Activated CD4-positive, alpha-beta T cell treated with anti-CD3 and anti-CD28 coated beads, Interleukin-2, amount 50 U/mL, for 4 hours (primary cell): ENCODE results near the gene IL17A.
"Not testable (repeated sequence)": the region's sequence is repeated elsewhere in the genome, so short reads cannot be mapped to it uniquely, and the experiment has no call there.

Source experiments
- DNase-seq, 2 experiments: peaks; one replicate each; pipeline ENCODE4 v3.0.0-alpha.2; 2020

The IL17A gene

DNA sequence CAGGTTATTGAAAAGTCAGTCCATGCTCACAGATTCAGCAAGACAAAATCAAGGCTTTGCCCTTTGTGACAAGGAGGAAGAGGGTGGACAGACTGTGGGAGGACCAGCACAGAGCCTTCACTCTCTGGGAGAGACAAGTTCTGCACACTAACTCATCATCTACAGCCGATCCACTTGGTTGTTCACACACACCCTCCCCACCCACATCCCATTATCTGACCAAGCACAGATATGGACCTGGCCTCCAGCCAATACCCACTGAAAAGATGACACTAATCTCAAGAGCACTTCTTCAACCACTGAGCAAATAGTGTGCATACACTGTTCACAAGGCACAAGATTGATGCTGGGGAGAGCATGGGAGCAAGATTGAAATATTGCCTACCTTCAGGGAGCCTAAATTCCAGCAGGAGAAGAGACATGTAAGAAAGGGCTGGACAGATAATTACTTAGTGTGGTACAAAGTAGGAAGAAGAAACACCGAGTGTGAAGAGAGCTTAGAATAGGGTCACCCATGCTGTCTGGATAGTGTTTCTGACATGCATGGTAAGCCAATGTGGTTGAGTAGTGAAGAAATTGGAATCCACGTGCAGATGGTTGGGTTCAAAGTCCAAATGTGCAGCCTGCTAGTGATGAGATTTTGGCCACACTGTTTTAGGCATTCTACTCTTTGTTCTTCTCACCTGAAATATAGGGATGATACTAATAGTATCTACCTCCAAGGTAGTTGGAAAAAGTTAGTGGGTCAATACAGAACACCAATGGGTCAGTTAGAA, 21.7 kb upstream of the IL17A start:
- DNase-seq, result no peak

- DNase-seq, result no peak
These were observed 18.9 kb upstream of the IL17A start for GRCh38 chr6:52167267-52167666.

- DNase-seq, result not testable (repeated sequence)
These were observed 17.8 kb upstream of the IL17A start for GRCh38 chr6:52168351-52168750.

- no peak for DNase-seq
These were observed 12.1 kb upstream of the IL17A start for GRCh38 chr6:52174118-52174517.

DNA sequence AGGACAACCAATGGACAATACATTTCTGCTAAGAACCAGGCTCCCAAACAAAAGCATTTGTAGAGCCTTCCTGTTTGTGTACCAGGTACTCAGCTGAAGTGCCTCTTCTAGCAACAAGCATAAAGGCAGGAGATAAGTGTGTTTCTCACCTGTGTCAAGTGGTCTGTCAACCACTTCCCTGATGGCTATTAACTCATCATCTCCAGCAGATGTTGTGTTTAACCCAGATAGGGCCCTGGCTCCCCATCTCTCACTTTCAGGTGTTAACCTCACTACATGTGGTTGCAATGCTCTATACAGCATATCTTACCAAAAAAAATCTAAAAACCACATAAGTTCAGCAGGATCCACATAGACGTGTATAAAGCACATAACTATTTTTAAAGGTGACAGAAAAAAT, 9.6 kb upstream of the IL17A start:
- no peak for DNase-seq

DNA sequence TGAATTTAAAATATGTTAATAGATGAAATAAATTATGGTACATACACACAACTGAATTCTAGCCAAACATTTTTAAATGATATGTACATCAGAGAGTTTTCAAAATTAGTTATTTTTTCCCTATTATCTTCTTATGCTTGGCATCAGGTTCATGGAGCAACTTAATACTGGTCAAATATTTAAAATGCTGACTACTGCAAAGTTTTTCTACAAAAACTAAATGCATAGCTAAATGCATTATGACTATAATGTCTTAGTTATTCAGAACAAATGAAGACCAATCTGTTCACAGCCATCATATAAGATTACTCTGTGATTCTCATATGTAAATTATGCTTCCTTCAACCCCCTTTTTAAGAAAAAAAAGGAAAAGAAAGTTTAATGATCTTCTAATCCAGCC, 8.2 kb upstream of the IL17A start:
- DNase-seq, result no peak

- DNase-seq, result no peak
These were observed 5.2 kb upstream of the IL17A start for GRCh38 chr6:52180787-52181558.

- no peak for DNase-seq
These were observed 3.0 kb upstream of the IL17A start for GRCh38 chr6:52183131-52183713.

DNA sequence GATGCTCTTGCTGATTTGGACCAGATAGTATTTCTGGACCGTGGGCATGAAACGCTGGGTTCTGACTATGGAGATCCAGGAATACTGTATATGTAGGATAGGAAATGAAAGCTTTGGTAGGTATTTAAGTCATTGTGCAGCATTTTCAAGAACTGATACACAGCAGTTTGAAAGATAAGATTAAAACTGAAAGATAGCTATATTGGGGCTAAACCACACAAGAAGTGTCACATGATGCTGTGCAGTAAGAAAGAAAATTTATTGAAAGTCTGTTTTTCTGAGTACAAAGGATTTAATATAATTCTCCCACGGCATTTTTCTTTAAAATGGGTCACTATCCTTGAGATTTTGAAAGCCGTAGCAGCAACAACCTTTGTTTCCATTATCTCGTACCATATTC, 305 bp downstream of the IL17A start:
- DNase-seq, result no peak

DNA sequence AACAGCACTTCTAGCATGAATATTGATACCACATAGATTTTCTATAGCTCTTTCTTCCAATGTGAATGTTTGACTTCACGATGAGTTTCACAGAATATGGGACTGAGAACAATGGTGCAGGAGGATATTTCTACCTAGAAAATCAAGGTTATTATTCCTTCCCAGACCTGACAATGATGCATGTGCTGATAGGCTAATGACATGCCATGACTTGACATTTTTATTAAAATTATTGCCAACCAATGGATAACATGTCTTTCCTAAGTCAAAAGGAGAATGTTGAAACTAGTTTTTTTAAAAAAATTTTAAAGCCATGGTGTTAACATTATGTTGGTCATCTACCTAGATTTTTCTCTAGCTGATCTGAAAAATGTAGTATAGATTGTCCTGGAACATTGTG, 923 bp downstream of the IL17A start:
- no peak for DNase-seq

DNA sequence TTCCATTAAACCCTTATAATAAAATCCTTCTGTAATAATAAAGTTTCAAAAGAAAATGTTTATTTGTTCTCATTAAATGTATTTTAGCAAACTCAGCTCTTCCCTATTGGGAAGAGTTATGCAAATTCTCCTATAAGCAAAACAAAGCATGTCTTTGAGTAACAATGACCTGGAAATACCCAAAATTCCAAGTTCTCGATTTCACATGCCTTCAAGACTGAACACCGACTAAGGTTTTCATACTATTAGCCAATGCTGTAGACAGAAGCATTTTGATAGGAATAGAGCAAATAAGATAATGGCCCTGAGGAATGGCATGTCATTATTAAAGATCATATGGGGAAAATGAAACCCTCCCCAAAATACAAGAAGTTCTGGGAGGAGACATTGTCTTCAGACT, 3.8 kb downstream of the IL17A start:
- DNase-seq, result no peak

DNA sequence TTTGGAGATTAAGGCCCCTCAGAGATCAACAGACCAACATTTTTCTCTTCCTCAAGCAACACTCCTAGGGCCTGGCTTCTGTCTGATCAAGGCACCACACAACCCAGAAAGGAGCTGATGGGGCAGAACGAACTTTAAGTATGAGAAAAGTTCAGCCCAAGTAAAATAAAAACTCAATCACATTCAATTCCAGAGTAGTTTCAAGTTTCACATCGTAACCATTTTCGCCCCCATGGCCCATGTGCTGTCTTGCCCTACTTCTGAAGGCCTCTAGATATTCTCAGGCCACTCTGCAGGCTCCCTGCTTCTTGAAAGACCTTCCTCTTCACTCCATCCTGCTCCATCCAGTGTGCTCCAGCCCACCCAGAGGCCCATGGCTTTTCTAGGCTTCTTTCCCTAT, 4.2 kb downstream of the IL17A start:
- DNase-seq, result no peak

GRCh38 chr6:52191824-52192223, 5.6 kb downstream of the IL17A start:
- no peak for DNase-seq

DNA sequence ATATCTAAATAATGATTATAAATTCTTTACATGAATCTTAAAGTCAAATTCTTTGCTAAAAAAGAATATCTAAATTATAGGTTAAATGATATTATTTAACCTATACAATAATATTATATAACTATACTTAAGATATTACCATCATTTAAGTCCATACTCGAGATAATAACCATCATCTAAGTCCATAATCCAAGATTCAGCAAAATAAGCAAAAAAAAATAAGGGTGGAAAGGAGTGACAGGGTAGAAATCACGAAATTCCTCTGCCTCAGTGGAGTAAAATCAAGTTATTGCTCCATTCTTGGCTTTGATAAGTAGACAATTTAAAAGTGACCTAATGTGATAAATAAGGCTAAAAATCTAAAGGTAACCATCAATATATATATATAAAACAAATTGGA, 9.7 kb downstream of the IL17A start:
- no peak for DNase-seq

DNA sequence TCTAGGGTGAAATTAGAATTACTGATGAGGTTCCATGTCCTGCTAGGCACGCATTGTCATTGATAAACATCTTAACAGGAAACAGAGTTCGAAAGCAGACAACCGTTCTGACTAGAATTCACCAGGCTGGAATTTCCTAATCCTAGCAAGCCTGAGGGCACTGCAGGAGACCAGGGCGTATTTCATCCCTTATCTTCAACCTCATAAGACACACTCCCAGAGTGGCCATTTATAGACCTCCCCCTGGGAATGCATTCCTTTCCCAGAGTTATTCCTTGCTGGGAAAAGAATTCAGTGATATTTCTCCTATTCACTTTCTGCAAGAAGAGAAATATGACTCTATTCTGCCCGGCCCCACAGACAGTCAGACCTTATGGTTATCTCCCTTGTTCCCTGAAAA, 13.9 kb downstream of the IL17A start:
- not testable (repeated sequence) for DNase-seq

DNA sequence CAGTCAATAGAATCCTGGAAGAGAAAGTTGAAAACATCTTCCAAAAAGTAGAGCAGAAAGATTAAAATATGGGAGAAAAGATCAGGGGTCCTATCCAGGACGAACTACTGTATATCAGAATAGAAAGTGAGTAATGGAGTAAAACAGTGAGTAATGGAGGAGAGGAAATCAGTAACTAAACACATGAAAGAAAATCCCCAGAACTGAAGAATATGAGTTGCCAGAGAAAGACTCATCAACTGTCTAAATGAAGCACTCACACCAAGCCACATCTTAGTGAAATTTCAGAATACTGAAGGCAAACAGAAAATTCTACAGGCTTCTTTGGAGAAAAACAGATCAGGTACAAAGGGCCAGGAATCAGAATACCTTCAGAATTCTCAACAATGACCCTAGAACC, 14.9 kb downstream of the IL17A start:
- DNase-seq, result no peak

- no peak for DNase-seq
These were observed 15.3 kb downstream of the IL17A start for GRCh38 chr6:52201493-52201892.

DNA sequence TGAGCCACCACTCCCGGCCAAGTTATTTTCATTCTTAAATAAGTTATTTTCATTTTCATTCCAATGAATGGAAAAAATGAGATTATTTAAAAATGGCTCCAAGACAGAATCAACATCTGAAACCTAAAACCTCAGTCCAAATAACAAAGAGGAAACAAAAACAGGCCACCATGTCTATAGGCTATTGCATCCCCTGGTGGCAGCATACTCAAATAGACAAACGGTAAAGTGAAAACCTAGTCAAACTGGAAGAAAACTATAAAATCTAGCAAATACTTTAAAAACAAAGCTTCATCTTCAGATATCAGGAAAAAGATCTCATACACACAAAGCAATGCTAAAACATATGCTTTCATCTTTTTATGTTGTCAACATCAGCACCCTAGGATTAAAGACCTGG, 20.9 kb downstream of the IL17A start:
- no peak for DNase-seq

GRCh38 chr6:52208612-52209011, 22.4 kb downstream of the IL17A start:
- no peak for DNase-seq

- DNase-seq, result no peak
These were observed 23.6 kb downstream of the IL17A start for GRCh38 chr6:52209770-52210169.

GRCh38 chr6:52210227-52210626, 24.1 kb downstream of the IL17A start:
- no peak for DNase-seq

DNA sequence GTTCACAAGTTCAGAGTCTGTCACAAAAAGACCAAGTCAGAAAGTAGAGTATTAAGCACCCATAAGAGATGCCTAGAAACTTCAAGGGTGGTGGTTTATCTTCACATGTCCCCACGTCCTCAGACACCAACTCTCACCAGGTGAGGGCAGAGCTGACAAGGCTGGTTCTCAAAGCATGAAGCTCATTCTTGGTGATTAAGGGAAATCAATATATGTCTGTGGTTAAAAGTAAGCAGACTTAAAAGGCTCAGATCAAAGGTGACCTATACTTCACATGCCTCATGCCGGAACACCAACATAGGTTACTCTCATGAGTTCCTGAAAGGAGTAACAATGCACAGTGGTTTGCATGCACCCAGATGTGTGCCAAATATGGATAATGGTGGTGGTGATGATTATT, 27.0 kb downstream of the IL17A start:
- no peak for DNase-seq

DNA sequence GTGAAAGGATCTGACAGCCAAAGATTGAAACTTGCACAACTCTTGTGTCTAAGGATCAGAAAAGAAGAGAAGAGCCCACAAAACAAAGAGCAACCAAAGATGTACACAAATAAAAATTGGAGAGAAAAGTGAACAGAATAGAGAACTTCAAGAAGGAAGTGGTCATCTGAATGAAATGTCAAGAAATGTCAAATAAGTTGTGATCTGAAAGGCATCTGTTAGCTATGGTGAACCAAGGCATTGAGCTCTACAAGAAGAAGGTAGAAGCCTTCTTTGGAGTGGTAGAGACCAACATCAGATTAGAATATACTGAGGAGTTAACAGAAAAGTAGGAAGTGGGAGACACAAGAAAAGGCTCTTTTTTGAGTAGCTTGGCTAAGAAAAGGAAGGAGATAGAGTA, 29.6 kb downstream of the IL17A start:
- no peak for DNase-seq

- no peak for DNase-seq
These were observed 30.9 kb downstream of the IL17A start for GRCh38 chr6:52216932-52217575.
